Activated CD4-positive, alpha-beta T cell treated with anti-CD3 and anti-CD28 coated beads for 36 hours (primary cell): ENCODE measurements around the gene TTC39B. TPM values are rescaled to one million over a fixed set of nuclear protein-coding genes. Genes with fewer than 3 reads are reported as not detected.

Source experiments
- ATAC-seq: fragments of 200-7000 bp; cut with Tn5 transposase; one replicate; pipeline ENCODE4 v1.10.0; 2021; ENCODE audit warnings: mild to moderate bottlenecking, moderate library complexity
- CTCF ChIA-PET: fragments of 350-600 bp; sonication (Branson Sonifier 250); formaldehyde crosslinking; loops from one replicate; lab custom pipeline; 2021; ENCODE audit warnings: antibody characterized with exemption; lab: Charles Lee
- POLR2A ChIA-PET: fragments of 350-600 bp; sonication (Branson Sonifier 250); formaldehyde crosslinking; loops from one replicate; lab custom pipeline; 2021; ENCODE audit warnings: antibody characterized with exemption, inconsistent platforms; lab: Charles Lee
- DNase-seq: peaks from one replicate; pipeline ENCODE4 v3.0.0-alpha.2; 2020
- H3K27ac Mint-ChIP-seq: one replicate; pipeline ENCODE4 v1.8.0; 2021; ENCODE audit warnings: mixed read lengths
- H3K27me3 Mint-ChIP-seq: one replicate; pipeline ENCODE4 v1.8.0; 2021; ENCODE audit warnings: mixed read lengths
- H3K36me3 Mint-ChIP-seq: one replicate; pipeline ENCODE4 v1.8.0; 2021; ENCODE audit warnings: low read depth, mixed read lengths
- H3K4me1 Mint-ChIP-seq: one replicate; pipeline ENCODE4 v1.8.0; 2021; ENCODE audit warnings: mixed read lengths
- H3K4me3 Mint-ChIP-seq: one replicate; pipeline ENCODE4 v1.8.0; 2021; ENCODE audit warnings: mild to moderate bottlenecking, moderate library complexity, mixed read lengths
- H3K9me3 Mint-ChIP-seq: one replicate; pipeline ENCODE4 v1.8.0; 2021; ENCODE audit warnings: low read depth, mixed read lengths
- intact Hi-C, 2 experiments: fragments of 100-400 bp; cut with DNase I in 1 of 2; cut with micrococcal nuclease in 1 of 2; formaldehyde crosslinking; loops; one replicate each; pipeline versions ENCODE4 v1.14.2 to v1.15.1; 2022 to 2024; cut with DNase I, micrococcal nuclease
- total RNA-seq, 2 experiments: library from RNA; stranded (reverse); gene quantifications; one replicate each; pipeline ENCODE4 v1.2.3, GENCODE V29; 2021

The TTC39B gene
- total RNA-seq, 2 experiments from 2014 or later = 26.4 to 34.4 TPM

DNA sequence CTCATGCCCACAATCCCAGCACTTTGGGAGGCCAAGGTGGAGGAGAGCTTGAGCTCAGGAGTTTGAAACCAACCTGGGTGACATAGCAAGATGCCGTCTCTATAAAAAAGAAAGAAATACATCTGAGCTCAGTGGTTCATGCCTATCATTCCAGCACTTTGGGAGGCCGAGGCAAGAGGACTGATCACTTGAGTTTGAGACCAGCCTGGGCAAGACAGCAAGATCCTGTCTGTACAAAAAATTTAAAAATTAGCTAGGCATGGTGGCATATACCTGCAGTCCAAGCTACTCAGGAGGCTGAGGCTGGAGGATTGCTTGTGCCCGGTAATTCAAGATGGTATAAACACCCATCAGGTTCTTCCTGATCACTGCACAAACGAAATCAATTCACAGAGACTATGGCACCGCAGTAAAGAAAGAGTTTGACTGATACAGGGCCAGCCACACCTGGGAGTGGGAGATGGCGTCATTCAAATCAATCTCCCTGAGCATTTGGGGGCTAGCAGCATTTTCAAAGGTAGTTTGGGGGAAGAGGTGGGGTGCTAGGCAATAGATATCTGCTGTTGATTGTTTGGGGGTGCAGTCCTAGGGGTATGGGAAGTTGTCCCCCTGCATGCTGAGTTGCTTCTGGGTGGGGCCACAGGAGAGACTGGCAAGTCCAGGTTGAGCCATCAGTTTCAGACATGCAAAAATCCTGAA lies 169.2 kb downstream of the TTC39B start:
- ChIA-PET CTCF (interaction anchor here (0.6 to 6.4 kb wide), 3 partner anchors 9 to 153 kb away, joined by 3 to 100 read pairs (median 4); no protein-coding TSS in a partner anchor), POLR2A (no interaction called here)
- no peak for ATAC-seq
- intact Hi-C loops = loop anchor here in 1 of 2 experiments (5.0 to 10.0 kb wide), 5 partner anchors 83 to 1713 kb away; no protein-coding TSS in a partner anchor
- Mint-ChIP-seq H3K9me3 (no peaks in the 10 kb centered on the region), H3K4me3 (no peak overlapping the region), H3K27ac (no peak overlapping the region), H3K27me3 (no peaks in the 10 kb centered on the region), H3K36me3 (no peaks in the 10 kb centered on the region), H3K4me1 (peaks cover 10% of the 10 kb centered on the region)
- no peak for DNase-seq

DNA sequence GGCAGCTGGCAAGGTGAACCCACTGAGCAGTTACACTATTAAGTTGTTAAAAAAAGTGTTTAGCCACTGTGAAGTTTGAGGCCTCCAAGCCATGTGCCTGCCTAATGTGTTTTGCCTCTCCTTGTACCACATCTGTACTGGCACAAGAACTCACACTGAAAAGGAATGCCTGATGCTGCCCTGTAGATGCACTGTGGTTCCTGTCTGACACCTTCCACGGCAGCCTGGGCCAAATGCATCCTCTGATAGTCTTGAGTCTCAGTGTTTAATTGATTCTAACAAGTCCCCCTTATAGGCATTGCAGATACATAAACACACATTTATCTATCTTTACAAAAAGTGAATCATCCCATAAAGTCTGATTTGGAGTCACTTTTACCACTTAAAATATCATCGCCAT lies 169.9 kb downstream of the TTC39B start:
- POLR2A ChIA-PET = no interaction called here
- no peak for ATAC-seq
- Mint-ChIP-seq H3K36me3 (no peaks in the 10 kb centered on the region), H3K27ac (no peak overlapping the region), H3K4me3 (no peak overlapping the region), H3K9me3 (no peaks in the 10 kb centered on the region), H3K27me3 (no peaks in the 10 kb centered on the region), H3K4me1 (peaks cover 7% of the 10 kb centered on the region)
- intact Hi-C loops = loop anchor here in 1 of 2 experiments (5.0 to 10.0 kb wide), 5 partner anchors 82 to 1712 kb away; no protein-coding TSS in a partner anchor
- no peak for DNase-seq
- CTCF ChIA-PET = interaction anchor here (1.3 to 6.4 kb wide), 2 partner anchors 15 to 34 kb away, joined by 3 to 100 read pairs; no protein-coding TSS in a partner anchor

DNA sequence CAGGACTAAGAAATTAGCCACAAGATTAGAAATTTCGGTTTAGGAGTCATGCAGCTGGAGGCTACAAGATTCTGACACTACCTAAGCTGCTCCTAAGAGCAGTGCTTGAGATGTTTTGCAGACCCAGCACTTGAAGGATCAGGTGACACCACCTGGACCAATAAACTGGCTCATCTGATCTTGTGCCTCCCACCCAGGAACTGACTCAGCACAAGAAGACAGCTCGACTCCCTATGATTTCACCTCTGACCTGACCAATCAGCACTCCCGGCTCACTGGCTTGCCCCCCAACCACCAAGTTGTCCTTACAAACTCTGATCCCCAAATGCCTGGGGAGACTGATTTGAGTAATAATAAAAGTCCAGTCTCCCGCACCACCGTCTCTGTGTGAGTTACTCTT lies 170.4 kb downstream of the TTC39B start:
- ChIA-PET CTCF (interaction anchor here (0.9 to 6.4 kb wide), 4 partner anchors 14 to 34 kb away, joined by 3 to 100 read pairs (median 6); no protein-coding TSS in a partner anchor), POLR2A (no interaction called here)
- Mint-ChIP-seq H3K9me3 (no peaks in the 10 kb centered on the region), H3K27ac (no peak overlapping the region), H3K36me3 (no peaks in the 10 kb centered on the region), H3K27me3 (no peaks in the 10 kb centered on the region), H3K4me1 (peaks cover 7% of the 10 kb centered on the region), H3K4me3 (no peak overlapping the region)
- ATAC-seq (peak; percentile 63), DNase-seq (peak; percentile 28)
- intact Hi-C loops = loop anchor here in 1 of 2 experiments (5.0 to 10.0 kb wide), 5 partner anchors 82 to 1712 kb away; no protein-coding TSS in a partner anchor

DNA sequence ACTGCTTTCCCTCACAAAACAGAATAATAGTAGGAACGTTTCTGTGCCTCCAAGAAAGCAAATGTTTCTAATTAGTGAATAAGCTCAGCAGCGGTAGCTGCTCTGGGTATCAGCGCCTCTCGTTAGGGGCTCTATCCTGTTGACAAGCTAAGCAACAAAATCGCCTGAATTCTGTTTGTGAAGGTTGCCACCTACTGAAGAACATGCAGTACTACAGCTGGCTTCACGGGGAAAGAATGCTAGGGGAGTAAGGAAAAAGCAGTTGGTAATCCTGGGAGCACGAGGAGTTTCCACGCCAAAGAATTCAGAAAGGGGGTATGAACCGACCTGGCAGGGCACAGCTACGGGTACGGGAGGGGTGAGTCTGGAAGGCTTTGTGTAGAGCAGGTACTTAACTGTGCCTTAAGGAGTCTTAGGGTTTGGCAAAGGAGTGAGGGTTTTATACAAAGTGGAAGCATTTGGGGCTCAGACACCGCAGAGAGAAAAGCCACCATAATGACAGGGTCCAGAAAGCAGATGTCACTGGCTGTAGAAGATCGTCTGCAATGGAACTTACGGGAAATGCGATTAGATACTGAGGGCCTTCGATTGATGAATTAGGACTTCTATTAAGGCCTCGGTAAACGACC lies 171.7 kb downstream of the TTC39B start:
- POLR2A ChIA-PET = interaction anchor here (1.4 kb wide), 1 partner anchor 31 kb away, joined by 3 read pairs; no protein-coding TSS in a partner anchor

DNA sequence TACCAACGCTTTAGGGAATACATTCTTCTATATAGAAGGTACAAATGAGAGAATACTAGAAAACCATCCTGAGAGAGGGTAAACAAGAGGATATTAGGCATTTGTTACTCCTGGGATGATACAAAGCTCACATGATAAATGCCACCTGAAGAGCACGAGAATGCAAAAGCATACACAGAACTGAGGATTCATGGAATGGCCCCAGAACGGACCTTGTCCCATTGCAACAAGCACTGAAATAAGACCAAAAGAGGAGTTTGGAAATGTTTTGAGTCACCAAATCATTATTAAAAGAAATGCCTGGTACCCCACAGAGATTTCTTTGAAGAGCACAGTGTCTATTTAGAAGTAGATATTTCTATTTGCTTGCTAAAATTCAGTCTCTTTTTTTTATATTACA lies 173.5 kb downstream of the TTC39B start:
- intact Hi-C loops = loop anchor here in 1 of 2 experiments (10.0 kb wide), 4 partner anchors 79 to 1709 kb away; no protein-coding TSS in a partner anchor

More for the DNA sequence above, 171.7 kb downstream of the TTC39B start:
- Mint-ChIP-seq H3K4me1 (peaks cover 7% of the 10 kb centered on the region), H3K27me3 (no peaks in the 10 kb centered on the region), H3K9me3 (no peaks in the 10 kb centered on the region), H3K27ac (no peak overlapping the region), H3K36me3 (no peaks in the 10 kb centered on the region), H3K4me3 (no peak overlapping the region)
- intact Hi-C loops = loop anchor here (1.0 to 10.0 kb wide), 9 partner anchors 30 to 1710 kb away; no protein-coding TSS in a partner anchor
- CTCF ChIA-PET = interaction anchor here (0.7 to 6.4 kb wide), 33 partner anchors 8 to 1970 kb away, joined by 3 to 100 read pairs (median 3); no protein-coding TSS in a partner anchor
- DNase-seq (peak; percentile 57), ATAC-seq (peak; percentile 88)

DNA sequence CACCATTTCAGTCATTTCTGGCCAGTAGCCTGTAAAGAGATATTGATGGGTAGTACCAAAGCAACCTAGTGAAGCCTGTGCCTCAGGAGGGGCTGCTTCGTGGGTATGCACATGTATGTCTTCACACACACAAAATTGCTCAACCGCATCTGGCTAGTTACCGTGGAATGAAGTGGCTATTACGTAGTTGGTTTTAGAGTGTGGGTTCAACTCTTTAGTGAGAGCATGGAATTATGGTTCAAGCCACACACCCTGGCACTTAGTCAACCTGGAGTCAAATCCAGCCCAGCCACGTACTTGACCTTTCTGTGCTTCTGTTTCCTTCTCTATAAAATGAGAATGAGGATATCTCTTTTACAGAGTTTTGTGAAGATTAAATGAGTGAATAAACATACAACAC lies 174.9 kb downstream of the TTC39B start:
- intact Hi-C loops = loop anchor here in 1 of 2 experiments (10.0 kb wide), 4 partner anchors 77 to 1707 kb away; no protein-coding TSS in a partner anchor
- H3K9me3 Mint-ChIP-seq = no peaks in the 10 kb centered on the region
- POLR2A ChIA-PET = no interaction called here
- CTCF ChIA-PET = interaction anchor here (0.5 to 2.3 kb wide), 5 partner anchors 11 to 146 kb away, joined by 3 to 10 read pairs (median 3); no protein-coding TSS in a partner anchor
- H3K4me3 Mint-ChIP-seq = no peak overlapping the region
- ATAC-seq (no peak), DNase-seq (no peak)
- peaks cover 7% of the 10 kb centered on the region for H3K4me1 Mint-ChIP-seq
- no peaks in the 10 kb centered on the region for H3K27me3 Mint-ChIP-seq
- H3K36me3 Mint-ChIP-seq = no peaks in the 10 kb centered on the region
- H3K27ac Mint-ChIP-seq = no peak overlapping the region

More for the DNA sequence above, 173.5 kb downstream of the TTC39B start:
- ChIA-PET CTCF (interaction anchor here (0.9 to 2.3 kb wide), 2 partner anchors 30 to 33 kb away, joined by 3 to 10 read pairs; no protein-coding TSS in a partner anchor), POLR2A (no interaction called here)
- H3K4me1 Mint-ChIP-seq = peaks cover 7% of the 10 kb centered on the region
- H3K27me3 Mint-ChIP-seq = no peaks in the 10 kb centered on the region
- H3K9me3 Mint-ChIP-seq = no peaks in the 10 kb centered on the region
- no peak for ATAC-seq
- H3K36me3 Mint-ChIP-seq = no peaks in the 10 kb centered on the region
- H3K4me3 Mint-ChIP-seq = no peak overlapping the region
- no peak for DNase-seq
- H3K27ac Mint-ChIP-seq = no peak overlapping the region

DNA sequence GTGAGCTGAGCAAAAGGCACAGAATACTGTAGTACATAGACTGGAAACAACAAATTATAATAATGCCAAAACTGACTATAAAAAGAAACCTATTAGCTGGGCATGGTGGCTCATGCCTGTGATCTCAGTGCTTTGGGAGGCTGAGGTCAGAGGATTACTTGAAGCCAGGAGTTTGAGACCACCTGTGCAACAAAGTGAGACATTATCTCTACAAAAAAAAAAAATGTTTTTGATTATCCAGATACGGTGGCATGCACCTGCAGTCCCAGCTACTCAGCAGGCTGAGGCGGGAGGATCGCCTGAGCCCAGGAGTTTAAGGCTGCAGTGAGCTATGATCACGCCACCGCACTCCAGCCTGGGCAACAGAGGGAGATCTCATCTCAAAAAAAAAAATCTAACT lies 175.9 kb downstream of the TTC39B start:
- Mint-ChIP-seq H3K4me3 (no peak overlapping the region), H3K36me3 (no peaks in the 10 kb centered on the region), H3K27ac (no peak overlapping the region), H3K4me1 (peaks cover 4% of the 10 kb centered on the region), H3K9me3 (no peaks in the 10 kb centered on the region), H3K27me3 (peaks cover 2% of the 10 kb centered on the region)
- no peak for ATAC-seq
- ChIA-PET POLR2A (interaction anchor here (0.7 kb wide), 1 partner anchor 299 kb away, joined by 7 read pairs; no protein-coding TSS in a partner anchor), CTCF (interaction anchor here (1.6 to 2.3 kb wide), 2 partner anchors 27 to 64 kb away, joined by 3 to 10 read pairs; no protein-coding TSS in a partner anchor)
- intact Hi-C loops = loop anchor here in 1 of 2 experiments (10.0 kb wide), 4 partner anchors 76 to 1706 kb away; no protein-coding TSS in a partner anchor
- no peak for DNase-seq

DNA sequence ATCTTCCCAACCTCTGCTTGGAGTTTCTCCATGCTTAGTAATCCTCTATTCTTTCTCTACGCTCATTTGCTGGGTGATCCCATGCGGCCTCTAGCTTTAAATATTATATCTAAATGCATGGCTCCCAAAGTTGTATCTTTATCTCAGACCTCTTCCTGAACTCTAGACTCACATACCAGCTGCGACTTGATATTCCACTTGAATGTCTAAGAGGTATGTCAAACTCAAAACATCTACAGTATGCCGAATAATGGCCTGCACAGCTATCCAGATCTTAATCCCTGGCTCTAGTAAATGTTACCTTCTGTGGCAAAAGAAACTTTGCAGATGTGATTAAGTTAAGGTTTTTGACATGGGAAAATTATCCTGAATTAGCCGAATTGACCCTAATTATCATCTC lies 179.2 kb downstream of the TTC39B start:
- no peak for ATAC-seq
- DNase-seq = no peak
- Mint-ChIP-seq H3K4me1 (peaks cover 3% of the 10 kb centered on the region), H3K4me3 (no peak overlapping the region), H3K36me3 (no peaks in the 10 kb centered on the region), H3K9me3 (no peaks in the 10 kb centered on the region), H3K27me3 (peaks cover 6% of the 10 kb centered on the region), H3K27ac (no peak overlapping the region)
- intact Hi-C loops = no loop called here
- ChIA-PET POLR2A (no interaction called here), CTCF (interaction anchor here (0.9 kb wide), 2 partner anchors 22 to 24 kb away, joined by 3 read pairs; no protein-coding TSS in a partner anchor)

DNA sequence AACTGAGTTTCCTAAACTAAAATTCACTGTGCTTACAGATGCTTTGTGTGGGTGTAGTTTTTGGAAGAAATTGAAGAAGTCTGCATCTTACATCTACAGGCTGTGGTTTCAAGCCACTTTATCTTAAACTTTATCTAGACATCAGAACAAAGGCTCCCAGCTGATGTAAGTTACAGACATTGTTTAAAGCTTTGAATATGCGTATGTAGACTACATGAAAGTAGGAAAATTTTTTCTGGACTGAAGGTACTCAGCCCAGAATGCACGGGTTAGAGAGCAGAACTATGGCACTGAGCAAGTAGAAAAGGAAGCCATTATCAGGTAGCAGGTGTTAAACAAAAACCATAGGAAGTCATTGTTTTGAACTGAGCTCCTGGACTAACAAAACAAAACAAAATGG lies 185.4 kb downstream of the TTC39B start:
- H3K4me1 Mint-ChIP-seq = peaks cover 24% of the 10 kb centered on the region
- CTCF ChIA-PET = interaction anchor here (0.6 to 1.0 kb wide), 4 partner anchors 13 to 27 kb away, joined by 3 to 4 read pairs (median 3); no protein-coding TSS in a partner anchor
- peak overlapping the region; percentile 21 for H3K27ac Mint-ChIP-seq
- ATAC-seq (no peak), DNase-seq (no peak)
- H3K27me3 Mint-ChIP-seq = peaks cover 6% of the 10 kb centered on the region
- intact Hi-C loops = no loop called here
- no peaks in the 10 kb centered on the region for H3K36me3 Mint-ChIP-seq
- H3K4me3 Mint-ChIP-seq = no peak overlapping the region
- POLR2A ChIA-PET = no interaction called here
- H3K9me3 Mint-ChIP-seq = no peaks in the 10 kb centered on the region

DNA sequence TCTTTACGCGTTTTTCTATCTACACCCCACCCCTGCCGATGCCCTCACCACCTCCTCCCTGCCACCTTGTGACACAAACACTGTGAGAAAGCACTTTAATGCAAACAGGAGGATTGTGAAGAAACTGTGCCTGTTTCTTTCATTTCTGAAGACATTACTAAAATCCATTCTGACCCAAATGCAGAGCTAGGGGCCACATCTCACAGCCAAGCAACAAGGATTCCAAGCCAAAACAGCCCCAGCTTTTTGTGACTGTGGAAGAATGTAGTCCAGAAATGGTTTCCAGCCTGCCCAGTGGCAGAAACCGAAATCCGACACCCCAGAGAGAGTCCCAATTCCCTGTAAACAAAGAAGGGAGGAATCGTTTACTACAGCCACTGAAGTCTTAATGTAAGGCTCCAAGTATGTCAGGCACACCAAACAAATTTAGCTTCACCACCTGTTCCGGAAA lies 190.9 kb downstream of the TTC39B start:
- ChIA-PET POLR2A (no interaction called here), CTCF (interaction anchor here (1.2 kb wide), 1 partner anchor 24 kb away, joined by 5 read pairs; no protein-coding TSS in a partner anchor)
- Mint-ChIP-seq H3K27me3 (no peaks in the 10 kb centered on the region), H3K4me3 (no peak overlapping the region), H3K4me1 (peaks cover 8% of the 10 kb centered on the region), H3K27ac (no peak overlapping the region), H3K36me3 (no peaks in the 10 kb centered on the region), H3K9me3 (no peaks in the 10 kb centered on the region)
- ATAC-seq = no peak
- intact Hi-C loops = loop anchor here in 1 of 2 experiments (10.0 kb wide), 1 partner anchor 51 kb away; no protein-coding TSS in a partner anchor
- DNase-seq = no peak
